Stimulated activated CD4-positive, alpha-beta T cell treated with anti-CD3 and anti-CD28 coated beads, Interleukin-2, amount 100 ng/mL, for 24 hours (primary cell): ENCODE data around the gene BMS1.
"Not testable (repeated sequence)": the region's sequence is repeated elsewhere in the genome, so short reads cannot be mapped to it uniquely, and the experiment has no call there.

ENCODE experiments used
- DNase-seq, 2 donors: peaks; one replicate each; pipeline ENCODE4 v3.0.0-alpha.2; 2020

Gene BMS1, protein sequence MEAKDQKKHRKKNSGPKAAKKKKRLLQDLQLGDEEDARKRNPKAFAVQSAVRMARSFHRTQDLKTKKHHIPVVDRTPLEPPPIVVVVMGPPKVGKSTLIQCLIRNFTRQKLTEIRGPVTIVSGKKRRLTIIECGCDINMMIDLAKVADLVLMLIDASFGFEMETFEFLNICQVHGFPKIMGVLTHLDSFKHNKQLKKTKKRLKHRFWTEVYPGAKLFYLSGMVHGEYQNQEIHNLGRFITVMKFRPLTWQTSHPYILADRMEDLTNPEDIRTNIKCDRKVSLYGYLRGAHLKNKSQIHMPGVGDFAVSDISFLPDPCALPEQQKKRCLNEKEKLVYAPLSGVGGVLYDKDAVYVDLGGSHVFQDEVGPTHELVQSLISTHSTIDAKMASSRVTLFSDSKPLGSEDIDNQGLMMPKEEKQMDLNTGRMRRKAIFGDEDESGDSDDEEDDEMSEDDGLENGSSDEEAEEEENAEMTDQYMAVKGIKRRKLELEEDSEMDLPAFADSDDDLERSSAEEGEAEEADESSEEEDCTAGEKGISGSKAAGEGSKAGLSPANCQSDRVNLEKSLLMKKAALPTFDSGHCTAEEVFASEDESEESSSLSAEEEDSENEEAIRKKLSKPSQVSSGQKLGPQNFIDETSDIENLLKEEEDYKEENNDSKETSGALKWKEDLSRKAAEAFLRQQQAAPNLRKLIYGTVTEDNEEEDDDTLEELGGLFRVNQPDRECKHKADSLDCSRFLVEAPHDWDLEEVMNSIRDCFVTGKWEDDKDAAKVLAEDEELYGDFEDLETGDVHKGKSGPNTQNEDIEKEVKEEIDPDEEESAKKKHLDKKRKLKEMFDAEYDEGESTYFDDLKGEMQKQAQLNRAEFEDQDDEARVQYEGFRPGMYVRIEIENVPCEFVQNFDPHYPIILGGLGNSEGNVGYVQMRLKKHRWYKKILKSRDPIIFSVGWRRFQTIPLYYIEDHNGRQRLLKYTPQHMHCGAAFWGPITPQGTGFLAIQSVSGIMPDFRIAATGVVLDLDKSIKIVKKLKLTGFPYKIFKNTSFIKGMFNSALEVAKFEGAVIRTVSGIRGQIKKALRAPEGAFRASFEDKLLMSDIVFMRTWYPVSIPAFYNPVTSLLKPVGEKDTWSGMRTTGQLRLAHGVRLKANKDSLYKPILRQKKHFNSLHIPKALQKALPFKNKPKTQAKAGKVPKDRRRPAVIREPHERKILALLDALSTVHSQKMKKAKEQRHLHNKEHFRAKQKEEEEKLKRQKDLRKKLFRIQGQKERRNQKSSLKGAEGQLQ

DNA sequence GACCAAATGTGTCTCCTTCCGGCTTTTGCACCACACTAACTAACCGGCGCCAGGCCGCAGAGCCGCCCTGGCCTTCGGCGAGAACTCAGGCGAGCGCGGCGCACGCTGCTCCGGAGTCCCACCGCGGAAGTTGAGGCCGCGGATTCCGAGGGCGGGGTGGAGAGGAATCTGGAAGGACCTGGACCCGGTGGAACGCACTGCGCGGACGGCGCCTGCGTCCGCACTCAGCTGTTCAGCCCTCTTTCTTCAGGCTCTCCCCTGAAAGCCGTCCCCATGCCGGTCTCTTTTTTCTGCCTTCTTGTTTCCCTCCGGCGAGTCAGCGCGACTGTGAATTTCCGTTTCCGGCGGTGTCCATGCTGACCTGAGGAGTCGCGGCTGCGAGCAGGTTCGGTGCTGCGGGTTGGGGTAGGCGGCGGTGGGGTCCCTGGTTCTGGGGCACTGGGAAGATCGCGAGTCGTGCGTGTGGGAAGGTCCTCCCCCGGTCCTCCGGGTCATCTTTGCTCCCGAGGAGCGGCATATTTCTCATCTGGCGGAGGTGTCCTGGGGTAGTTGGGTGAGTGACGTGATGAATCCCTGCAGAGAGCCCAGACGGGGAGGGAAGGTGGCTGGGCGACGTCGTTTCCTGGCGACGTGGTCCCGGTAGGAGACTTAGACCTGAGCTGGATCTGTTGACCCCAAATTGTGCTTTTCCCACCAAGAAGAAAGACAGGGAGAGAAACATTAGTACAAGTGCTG lies at the start of gene BMS1:
Gene BMS1, plus strand, starts transcription at position 350 of the 735 bp plus-strand sequence. CDS start 1,600 bp downstream, outside the sequence.
- peak; percentile 87 to 89 for DNase-seq

DNA sequence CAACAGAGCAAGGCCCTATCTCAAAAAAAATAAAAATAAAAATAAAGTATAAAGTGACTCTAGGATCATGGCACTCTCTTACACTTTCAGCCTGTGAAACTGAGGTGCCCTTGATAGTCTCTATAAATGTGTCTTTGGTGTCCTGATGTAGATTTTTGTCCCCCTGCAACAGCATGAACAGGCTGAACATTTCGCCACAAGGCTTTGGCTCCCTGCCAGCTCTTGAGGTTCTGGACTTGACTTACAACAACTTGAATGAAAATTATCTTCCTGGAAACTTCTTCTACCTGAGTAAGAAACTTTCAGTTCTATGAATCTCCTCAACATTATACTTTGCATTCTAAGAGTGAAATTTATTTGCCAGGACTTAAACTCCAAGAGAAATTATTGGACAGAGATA lies 48.1 kb upstream of the BMS1 start:
- peak in 1 of 2 donors; percentile 20 for DNase-seq

DNA sequence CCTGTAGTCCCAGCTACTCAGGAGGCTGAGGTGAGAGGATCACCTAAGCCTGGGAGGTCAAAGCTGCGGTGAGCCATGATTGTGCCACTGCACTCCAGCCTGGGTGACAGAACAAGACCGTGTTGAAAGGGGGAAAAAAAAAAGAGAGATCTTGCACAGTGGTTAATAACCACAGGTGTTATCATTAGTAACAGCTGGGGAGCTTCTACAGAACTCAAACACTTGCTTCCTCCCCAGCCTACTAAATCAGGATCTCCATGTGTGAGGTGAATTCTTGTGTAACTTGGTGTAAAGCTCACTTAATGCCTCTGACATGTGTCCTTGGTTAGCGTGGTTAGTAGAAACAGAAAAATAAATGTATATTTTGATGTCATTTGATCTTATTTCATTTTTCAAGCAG lies 43.9 kb upstream of the BMS1 start:
- DNase-seq, result no peak

DNA sequence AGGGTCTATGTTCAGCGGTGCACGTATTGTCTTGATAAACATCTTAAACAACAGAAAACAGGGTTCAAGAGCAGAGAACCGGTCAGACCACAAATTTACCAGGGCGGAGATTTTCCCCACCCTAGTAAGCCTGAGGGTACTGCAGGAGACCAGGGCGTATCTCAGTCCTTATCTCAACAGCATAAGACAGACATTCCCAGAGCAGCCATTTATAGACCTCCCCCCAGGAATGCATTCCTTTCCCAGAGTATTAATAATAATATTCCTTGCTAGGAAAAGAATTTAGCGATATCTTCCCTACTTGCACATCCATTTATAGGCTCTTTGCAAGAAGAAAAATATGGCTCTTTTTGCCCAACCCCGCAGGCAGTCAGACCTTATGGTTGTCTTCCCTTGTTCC lies 41.1 kb upstream of the BMS1 start:
- DNase-seq, result not testable (repeated sequence)

DNA sequence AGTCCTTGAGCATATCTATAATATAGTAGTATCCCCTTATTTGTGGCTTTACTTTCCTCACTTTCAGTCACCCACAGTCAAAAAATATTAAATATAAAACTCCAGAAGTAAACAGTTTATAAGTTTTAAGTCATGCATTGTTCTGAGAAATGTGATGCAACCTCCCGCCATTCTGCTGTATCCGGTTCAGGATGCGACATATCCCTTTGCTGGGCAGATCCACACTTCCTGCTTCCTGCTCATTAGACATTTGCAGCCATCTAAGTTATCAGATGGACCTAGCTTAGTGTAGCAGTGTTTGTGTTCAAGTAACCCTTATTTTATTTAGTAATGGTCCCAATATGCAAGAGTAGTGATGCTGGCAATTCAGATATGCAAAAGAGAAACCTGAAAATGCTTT lies 38.9 kb upstream of the BMS1 start:
- DNase-seq, result no peak

DNA sequence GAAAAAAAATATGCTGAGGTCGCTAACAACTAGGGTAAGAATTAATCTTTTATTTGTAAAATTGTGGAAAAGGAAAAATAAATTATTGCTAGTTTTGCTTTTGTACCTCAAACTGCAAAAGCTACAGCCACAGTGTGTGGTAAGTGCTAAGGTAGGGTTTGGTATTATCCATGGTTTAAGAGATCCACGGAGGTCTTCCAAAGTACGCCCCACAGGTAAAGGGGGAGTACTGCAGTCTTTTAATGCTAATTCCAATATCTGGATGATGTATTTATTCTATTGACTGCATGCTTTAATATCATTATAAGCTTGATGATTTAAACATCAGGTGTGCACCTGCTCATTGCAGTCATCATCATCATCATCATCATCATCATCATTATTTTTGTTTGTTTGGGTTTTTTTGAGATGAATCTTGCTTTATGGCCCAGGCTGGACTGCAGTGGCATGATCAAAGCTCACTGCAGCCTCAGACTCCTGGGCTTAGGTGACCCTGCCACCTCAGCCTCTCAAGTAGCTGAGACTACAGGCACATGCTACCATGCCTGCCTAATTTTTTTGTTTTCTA lies 38.4 kb upstream of the BMS1 start:
- no peak for DNase-seq

DNA sequence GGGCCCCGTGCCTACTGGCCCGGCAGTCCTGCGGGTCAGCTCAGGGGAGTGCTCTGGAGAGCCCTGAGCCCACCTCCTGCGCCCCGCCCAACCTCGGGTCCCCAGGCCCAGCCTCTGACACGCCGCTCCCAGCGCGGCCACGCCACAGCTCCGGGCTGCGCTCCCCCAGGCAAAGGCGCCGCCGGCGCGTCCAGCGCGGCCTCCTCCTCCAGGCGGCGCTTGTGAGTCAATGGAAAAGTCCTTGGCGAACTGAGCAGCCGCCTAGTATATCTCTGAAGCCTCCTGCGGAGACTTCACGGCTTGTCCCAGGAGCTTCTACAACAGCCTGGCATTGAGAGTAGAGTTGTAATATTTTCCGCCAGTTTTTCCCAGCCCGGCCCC lies 29.5 kb upstream of the BMS1 start:
- peak; percentile 83 to 88 for DNase-seq

DNA sequence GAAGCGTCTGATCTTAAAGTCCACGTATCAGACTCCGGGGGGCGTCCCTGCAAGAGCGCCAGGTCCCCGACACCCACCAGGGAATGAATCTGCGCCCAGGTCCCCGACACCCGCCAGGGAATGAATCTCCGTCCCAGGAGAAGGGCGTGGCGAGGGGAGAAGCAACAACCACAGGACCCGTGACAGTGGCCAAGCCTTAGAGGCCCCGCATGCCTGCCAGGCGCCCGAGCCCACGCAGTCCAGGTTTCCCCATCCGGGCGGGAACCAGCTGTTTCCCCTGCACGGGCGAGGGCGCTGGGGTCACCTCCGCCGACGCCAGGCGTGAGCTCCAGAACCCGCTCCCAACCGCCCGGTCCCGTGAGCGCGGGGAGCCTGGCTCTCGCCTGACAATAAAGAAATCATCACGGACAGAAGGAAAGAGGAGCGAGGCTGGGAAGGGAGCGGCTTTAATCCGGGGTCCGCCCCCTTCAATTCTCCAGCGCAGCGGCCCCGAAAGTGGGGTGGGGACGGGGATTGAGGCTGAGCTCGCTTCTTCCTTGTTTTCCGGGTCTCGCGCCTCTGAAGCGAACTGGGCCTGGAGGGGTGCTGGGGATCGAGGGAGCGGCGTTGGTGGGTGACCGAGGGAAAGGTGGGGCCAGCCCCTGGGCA lies 29.0 kb upstream of the BMS1 start:
- DNase-seq, result peak in 1 of 2 donors; percentile 22

DNA sequence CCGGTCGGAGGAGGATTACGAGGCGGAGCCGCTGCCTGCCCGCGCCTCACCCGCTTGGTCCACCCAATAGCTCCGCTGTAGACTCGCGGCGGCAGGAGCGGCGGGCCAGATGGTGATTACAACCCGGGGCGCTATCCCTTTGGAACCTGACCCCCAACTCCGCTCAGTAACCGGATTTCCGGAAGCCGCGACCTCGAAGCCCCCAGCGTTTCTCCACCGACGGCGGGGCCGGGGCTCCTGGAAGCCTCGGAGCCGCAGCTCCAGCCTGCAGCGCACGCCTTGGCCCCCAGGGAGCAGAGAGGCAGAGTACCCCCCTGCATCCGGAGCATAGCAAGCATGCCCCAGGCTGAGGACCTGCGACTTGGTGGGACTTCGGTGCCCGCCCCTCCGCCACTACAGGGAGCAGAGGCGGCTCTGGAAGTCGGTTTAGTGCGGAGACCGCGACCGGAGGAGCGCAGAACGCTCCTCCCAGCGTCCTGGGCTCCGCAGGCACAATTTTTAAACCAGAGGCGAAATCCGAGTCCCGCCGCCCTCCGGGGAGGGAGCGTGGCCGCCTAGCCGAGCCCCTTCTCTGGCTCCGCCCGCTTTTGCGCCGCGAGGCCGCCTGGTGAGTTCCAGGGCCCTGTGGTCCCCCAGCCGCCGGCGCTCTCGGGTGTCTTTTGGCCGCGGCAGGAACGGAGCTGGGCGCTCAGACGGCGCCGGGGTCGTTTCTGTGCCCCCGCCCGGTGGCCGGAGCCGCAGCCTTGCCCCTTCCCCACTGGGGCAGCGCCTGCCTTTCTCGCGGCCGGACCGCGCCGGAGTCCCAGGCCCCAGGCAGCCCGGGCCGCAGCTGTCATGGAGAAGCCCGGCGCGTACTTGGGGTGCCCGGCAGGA lies 28.2 kb upstream of the BMS1 start:
- peak; percentile 31 for DNase-seq

DNA sequence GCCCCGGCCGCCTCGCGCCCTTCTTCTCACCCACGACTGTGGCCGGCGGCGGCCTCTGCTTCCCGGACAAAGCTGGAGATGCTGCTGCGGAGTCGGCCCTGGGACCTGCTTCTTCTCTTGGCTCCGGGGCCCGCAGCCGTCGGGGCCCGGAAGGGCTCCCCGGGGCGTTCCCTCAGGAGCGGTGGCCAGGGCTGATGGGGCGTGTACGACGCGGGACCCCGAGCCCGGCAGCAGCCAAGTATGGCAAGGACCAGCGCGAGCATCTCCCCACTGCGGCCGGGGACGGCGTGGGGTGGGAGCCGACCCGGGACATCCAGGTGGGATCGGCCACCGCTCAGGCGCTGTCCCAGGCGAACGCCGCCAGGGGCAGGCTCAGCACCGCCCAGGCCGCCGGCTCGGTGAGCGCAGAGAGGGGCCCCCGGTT lies 27.6 kb upstream of the BMS1 start:
- DNase-seq, result peak in 1 of 2 donors; percentile 7

DNA sequence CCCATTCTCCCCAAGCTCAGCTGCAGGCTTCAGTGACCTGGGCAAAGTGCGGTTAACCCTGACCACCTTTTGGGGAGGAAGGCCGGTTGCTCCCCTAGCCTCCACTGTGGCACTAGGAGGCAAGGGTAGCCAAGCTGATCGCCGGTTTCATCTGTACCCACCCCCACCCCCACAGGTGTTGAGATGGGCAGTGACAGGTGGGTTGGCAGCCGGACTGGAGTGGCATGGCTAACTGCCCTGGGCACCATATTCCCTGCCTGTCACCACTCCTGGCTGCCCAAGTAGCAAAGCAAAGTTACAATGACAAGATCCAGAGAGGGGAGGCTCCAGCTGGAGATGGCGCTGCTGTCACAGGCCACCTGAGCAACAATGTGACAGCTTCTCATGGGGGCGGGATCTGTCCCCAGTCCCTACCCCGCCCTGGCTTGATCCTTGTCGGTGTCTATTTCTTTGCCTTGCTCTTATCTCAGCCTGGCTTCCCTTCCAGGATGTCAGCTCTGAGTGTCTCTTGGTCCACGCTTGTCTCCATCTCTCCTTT lies 27.0 kb upstream of the BMS1 start:
- DNase-seq, result no peak

DNA sequence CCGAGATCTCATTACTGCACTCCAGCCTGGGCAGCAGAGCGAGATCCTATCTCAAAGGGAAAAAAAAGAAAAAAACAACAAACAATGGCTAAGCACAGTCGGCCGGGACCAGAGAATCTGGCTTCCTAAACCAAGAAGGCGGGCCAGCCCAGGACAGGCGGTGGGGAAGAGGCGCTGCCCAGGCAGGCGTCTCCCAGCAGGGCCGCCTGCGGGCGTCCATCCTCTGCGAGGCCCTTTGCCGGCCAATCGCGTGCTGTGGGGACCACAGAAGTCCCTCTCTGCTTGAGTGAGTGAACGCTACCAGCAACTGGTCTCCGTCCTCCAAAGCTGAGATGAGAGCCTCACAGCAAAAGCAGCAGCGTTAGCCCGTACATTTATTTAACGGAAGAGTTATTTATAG lies 14.7 kb upstream of the BMS1 start:
- no peak for DNase-seq

DNA sequence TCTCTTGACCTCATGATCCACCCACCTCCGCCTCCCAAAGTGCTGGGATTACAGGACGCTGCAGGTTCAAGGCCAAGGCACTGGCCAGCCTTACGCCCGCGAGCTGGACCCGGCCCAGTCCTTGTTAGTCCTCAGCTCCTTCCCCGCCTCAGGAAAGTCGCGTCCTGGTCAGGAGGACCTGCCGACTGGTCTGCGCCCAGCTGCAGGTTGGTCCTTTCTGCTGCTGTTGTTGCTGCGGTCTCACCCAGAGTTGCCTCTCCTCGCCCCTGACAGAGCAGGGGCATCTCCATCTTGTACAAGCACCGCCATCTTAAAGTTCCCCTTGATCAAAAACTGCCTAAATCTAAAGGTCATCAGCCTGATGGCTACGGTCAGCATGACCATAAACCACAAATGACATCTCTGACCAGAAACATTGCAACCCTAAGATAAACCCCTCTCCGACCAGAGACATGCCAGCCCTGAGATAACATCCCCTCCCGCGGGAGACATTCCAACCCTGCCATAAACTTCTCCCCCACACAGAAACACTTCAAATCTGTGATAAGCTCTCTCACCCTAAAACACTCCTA lies 13.9 kb upstream of the BMS1 start:
- no peak for DNase-seq

DNA sequence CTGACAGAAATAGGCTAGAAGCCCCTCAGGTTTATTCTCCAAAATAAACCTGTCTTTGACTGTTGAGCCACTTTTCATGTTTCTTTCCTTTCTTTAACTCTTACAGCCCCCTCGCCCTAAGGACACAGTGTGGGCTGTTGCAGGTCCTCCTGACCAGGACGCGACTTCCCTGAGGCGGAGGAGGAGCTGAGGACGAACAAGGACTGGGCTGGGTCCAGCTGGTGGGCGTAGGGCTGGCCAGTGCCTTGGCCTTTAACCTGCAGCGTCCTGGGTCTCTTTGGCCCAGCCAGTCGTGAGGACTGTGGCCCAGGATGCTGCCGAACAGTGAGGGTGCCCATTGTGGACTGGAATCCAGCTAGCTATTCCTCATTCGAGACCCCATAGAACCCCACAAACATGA lies 13.4 kb upstream of the BMS1 start:
- no peak for DNase-seq

DNA sequence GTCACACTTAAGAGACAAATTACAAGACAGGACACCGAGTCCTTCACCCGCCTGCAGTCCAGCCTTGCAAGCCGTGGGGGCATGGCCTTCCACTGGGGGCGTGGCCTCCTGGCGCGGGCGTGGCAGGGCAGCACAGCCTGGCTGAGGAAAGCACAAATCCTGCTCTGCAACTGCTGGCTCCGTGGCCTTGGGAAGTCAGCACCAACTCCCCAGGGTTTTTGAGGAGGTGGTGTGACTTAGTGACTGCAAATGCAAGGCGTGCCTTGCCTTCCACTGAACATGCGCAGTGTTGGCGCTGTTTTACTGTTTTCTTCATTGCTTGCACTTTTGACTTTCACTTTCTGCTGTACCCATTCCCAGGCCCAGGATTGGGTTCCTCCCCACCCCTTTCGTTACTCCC lies 12.9 kb upstream of the BMS1 start:
- DNase-seq, result no peak

DNA sequence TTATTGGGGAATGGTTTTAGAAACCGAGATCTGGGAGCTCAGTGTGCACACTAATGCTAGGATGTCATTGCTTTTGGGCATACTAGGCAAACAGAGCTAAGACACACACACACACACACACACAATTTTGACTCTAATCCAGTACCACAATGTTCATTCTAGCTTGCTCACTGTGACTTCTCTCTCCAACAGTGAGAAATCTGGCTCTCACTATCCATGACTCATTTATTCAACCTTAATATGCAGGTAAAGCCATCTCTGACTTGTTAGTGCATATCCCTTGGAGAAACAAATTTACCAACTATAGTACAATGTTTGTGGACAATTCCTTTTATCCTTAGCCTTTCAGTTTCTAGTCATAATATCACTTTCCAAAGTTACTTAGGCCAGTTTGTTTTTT lies 5.9 kb upstream of the BMS1 start:
- DNase-seq, result no peak

DNA sequence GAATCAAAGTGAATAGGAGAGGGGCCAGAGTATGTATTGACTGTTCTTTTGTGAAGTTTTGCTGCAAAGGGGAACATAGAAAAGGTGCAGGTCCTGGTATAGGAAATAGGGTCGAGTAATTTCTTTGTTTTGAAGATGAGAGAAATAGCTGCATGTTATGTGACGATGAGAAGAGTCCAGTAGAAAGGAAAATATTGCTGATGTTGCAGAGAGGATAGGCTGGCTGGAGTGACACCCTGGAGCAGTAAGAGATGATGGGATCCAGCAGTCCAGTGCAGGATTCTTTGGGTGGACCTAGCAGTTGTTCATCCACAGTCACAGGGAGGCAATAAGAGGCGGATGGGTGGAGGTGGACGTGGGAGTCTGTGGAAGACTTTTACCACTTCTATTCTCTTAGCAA lies 2.1 kb upstream of the BMS1 start:
- DNase-seq, result no peak

DNA sequence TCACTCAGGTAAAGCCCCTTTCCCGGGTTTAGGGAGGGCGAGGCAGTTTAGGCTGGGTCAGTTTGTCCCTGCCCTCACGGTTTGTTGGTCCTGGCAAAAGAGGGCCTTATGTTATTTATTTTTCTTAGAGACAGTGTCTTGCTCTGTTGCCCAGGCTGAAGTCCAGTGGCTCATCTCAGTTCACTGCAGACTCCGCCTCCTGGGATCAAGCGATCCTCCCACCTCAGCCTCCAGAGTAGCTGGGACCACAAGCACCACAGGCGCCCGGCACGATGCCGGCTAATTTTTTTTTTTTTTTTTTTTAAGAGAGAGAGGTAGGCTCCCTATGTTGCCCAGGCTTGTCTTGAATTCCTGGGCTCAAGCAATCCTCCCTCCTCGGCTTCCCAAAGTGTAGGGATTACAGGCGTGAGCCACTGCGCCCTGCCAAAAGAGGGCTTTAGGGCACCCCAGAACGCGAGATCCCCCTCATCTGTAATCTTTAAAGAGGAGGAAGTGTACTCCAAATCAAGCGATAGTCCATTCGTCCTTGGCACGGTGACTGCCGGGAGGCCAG lies 626 bp upstream of the BMS1 start:
- peak in 1 of 2 donors; percentile 22 for DNase-seq

DNA sequence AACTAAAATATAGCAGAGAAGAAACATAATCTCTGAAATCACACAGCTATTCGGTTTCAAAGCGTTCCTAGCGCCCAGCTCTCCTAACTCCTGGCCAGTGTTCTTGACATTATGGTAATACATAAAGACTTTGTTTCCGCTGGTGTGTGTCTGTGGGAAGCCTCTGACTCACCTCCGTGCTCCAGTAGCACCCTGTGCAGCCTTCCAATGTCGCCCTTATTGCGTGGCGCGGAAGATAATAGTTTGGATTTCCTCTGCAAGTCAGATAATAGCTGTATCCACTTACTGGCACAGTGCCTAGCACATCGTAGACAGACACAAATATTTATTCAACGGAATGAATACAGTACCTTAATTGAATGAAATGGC lies 570 bp downstream of the BMS1 start:
- peak; percentile 30 to 33 for DNase-seq

DNA sequence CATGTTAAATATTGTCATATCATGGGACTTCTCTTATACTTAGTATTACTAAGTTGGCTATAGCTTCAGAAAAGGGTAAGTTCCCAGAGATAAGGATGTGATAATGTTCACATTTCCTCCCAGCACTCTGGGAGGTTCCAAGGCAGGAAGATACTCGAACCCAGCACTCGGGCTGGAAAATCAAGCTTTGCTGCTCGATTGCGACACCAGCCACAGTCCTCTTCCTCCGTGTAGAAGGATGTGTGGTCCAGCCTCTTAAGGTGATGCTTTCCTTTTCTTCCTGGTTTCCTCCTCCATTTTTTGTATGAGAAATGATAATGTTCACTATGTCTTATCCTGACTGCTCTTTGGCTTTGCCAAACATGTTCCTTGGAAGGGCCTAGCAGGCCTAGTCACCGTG lies 3.2 kb downstream of the BMS1 start:
- no peak for DNase-seq
